HG03039 (cell line): ENCODE results near the gene ZNF428.
"Not testable (repeated sequence)": the region's sequence is repeated elsewhere in the genome, so short reads cannot be mapped to it uniquely, and the experiment has no call there.

ENCODE experiments used
- ATAC-seq: cut with Tn5 transposase; IDR thresholded peaks from one replicate; pipeline ENCODE4 v1.9.1; 2021; ENCODE audit warnings: mild to moderate bottlenecking, moderate library complexity; ENCODE audit not compliant: unreplicated experiment

The ZNF428 gene

GRCh38 chr19:43640424-43640757, 21.0 kb upstream of the ZNF428 start:
- ATAC-seq: no peak

- no peak for ATAC-seq
Observed at GRCh38 chr19:43639519-43640423, 20.3 kb upstream of the ZNF428 start, which contains the start of gene CADM4. Gene CADM4, minus strand, starts transcription at chr19:43639850. Its CDS starts 60 bp downstream, at chr19:43639790.

- no peak for ATAC-seq
Observed at GRCh38 chr19:43638995-43639518, 19.6 kb upstream of the ZNF428 start.

- no peak for ATAC-seq
Observed at GRCh38 chr19:43638214-43638994, 19.0 kb upstream of the ZNF428 start.

DNA sequence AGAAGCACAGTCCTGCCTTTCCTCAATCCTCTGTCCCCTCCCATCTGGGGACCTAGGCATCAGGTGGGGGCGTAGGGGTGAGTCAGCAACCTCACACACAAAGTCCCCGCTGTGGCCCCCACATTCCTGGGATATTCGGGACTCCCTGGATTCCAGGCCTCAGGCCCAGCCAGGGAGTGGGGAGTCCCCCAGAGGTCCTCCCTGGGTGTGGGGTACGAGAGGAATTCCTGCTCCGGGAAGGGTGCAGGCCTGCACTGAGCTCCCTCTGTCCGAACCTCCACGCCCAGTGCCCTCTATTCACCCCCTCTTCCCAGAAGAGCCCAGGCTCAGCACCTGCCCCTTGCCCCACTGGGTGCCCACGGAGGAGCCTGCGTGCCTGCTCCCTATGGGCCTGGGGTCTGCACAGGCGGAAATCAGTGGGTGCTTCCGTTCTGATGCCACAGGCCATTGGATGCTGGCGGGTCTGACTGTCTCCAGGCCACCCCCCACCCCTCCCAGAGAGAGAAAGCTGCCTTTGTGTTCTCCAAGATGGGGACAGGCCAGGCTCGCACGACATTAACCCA, 16.8 kb upstream of the ZNF428 start:
- no peak for ATAC-seq

DNA sequence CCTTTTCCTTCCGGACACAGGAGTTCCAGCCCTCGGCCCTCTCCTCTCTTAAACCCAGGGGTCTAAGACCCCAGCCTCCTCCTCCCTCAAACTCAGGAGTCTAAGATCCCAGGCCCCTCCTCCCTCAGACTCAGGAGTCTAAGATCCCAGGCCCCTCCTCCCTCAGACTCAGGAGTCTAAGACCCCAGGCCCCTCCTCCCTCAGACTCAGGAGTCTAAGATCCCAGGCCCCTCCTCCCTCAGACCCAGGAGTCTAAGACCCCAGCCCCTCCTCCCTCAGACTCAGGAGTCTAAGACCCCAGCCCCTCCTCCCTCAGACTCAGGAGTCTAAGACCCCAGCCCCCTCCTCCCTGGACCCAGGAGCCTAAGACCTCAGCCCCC, 16.1 kb upstream of the ZNF428 start:
- not testable (repeated sequence) for ATAC-seq

DNA sequence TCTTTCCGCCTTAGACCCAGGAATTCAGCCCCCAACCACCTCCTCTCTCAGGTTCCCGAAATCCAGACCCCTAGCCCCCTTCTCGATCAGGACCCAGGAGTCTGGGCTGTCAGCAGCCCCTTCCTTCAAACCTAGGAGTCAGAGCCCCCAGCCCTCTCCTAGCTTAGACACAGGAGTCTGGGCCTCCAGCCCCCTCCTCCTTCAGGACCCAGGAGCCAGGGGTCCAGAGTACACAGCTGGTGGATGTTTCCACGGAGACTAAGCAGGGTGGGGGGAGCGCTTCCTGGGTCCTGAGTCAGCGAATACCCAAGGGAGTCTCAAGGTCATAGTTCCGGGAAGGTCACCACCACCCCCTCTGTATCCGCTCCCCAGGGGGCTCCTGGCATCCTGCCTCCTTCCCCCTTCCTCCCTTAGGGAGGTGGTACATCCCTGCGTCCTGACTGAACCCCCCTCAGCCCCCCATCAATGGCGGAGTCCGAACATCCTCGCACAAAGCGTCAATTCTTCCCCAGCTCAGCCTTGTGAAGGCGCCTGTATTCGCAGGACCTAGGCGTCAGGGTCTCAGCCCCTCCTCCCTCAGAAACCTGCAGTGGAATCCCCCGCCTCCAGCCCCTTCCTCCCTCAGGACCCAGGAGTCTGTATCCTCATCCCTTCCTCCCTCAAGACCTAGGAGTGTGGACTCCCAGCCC, 15.6 kb upstream of the ZNF428 start:
- ATAC-seq: no peak

- ATAC-seq: no peak
Observed at GRCh38 chr19:43634506-43634871, 15.1 kb upstream of the ZNF428 start.

DNA sequence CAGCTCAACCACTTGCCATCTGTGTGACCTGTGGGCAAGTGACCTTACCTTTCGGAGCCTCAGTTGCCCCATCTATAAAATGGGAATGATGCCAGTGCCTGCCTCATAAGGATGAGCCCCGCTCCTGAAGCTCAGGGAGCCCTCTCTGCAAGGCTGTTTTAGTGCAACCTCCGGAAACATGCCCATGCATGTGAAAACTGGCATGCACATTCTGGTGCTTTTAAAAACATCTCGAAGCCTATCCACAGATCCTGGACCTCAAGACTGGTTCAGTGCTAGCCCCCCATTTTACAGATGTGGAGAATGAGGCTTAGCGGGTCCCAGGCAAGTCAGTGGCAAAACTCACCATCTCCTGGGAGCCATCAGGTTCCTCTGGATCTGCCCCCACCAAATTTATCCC, 14.6 kb upstream of the ZNF428 start:
- ATAC-seq: no peak

DNA sequence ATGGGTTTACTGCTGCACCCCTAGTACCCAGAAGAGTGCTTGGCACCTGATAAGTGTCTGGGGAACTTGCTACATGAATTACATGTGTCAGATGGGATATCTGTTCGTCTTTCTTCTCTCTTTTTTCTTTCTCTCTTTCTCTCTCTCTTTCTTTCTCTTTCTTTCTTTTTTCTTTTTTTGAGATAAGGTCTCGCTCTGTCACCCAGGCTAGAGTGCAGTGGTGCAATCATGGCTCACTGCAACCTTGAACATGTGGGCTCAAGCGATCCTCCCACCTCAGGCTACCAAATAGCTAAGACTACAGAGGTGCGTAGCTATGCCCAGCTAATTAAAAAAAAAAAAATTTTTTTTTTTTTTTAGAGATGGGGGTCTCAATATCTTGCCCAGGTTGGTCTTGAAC, 14.1 kb upstream of the ZNF428 start:
- no peak for ATAC-seq

- ATAC-seq: no peak
Observed at GRCh38 chr19:43631491-43631890, 12.1 kb upstream of the ZNF428 start.

- ATAC-seq: no peak
Observed at GRCh38 chr19:43628646-43629326, 9.4 kb upstream of the ZNF428 start.

DNA sequence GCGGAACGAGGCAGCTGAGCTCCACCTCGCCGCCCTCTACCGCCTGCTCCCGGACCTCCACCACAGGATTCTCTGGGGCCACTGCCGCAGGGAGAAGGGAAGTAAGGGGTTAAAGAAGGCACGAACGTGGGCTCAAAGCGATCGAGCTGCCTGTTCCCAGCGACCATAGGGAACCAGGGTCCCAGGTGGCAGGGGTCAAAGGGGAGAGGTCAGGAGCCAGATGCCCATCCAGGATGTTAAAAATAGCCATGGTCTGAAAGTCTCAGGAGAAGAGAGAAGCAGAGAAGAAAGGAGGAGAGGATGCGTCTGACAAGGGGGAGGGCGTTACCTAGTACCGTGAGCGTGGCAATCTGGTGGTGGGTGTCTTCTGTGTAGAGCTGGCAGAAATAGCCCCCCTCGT, 7.4 kb upstream of the ZNF428 start:
- ATAC-seq: no peak

- ATAC-seq: no peak
Observed at GRCh38 chr19:43625918-43626579, 6.6 kb upstream of the ZNF428 start.

DNA sequence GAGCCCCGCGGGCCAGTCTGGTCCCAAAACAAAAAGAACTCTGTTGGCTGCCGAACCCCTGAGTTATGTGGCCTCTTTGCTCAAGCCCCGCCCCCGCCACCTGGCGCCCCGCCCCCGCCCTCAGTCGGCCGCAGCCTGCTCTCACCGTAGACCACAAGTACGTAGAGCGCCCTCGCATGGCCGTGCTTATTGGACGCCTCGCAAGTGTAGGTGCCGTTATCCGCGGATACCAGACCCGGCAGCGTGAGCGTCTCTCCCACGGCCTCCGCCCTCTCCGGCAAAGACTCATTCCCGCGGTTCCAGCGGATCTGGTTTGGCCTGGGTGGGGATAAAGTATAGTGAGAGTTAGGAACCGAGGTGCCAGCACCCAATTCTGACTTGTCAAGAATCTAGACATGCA, 5.5 kb upstream of the ZNF428 start:
- ATAC-seq: no peak

DNA sequence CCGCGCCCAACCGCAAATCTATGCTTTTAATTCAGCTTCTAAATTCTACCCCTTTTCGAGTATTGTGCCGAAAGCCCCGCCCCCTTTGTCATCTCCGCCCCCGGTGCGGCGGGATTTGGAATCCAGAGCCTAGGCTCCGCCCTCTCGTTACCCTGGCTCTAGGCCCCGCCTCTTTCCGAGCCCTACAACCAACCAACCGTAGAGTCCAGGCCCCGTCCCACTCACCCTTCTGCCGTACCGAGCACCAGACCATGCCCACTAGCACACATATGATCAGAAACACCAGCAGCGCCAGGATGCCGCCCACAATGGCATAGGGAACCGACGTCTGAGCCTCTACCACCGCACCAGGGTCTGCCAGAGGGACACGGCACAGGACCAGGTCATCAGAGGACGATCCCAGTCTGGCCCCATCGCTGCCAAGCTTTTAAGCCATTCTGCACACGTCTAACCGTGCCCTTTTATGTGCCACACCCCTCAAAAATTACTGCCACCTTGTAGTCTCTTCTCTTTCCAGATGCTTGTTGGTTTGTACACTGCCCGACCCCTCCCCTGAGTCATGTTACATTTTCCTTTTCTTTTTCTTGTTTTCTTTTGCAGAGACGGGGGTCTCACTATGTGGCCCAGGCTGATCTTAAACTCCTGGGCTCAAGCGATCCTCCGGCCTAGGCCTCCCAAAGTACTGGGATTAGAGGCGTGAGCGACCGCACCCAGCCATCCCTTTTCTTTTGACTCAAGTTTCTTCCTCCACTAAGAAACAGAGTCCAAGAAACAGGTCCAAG, 4.7 kb upstream of the ZNF428 start:
- ATAC-seq: no peak

GRCh38 chr19:43622956-43623355, 3.5 kb upstream of the ZNF428 start:
- ATAC-seq: no peak

DNA sequence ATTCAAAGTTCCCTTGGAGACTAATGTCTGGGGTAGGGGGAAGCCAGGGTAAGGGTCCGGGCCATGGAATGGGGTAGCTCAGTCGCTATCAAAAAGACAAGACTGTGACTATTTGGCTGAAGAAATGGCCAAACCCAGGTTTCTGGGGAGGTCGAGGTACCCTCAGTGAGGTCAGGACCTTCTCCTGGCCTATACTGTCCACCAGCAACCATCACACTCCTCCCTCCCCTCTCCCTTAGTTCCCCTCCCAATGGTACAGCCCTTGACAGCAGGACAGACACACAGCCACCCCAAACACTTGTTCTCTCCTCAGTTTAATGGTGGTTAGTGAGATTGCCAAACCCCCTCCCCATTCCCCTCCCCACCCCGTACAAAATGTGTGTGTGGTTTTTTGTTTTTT, 2.6 kb upstream of the ZNF428 start:
- no peak for ATAC-seq
